GM10248 (cell line): ENCODE results near the gene SLC16A3.
"Not testable (repeated sequence)": the region's sequence is repeated elsewhere in the genome, so short reads cannot be mapped to it uniquely, and the experiment has no call there.

ENCODE experiments used
- CTCF ChIA-PET: fragments of 300-600 bp; sonication (Branson Sonifier 250); formaldehyde crosslinking; extraction: SDS; loops from one replicate; lab custom pipeline; 2021; ENCODE audit warnings: antibody characterized with exemption; lab: Yijun Ruan, JAX
- POLR2A ChIA-PET: fragments of 350-650 bp; sonication (Branson Sonifier 250); formaldehyde crosslinking; extraction: SDS; loops from one replicate; lab custom pipeline; 2020; ENCODE audit warnings: antibody characterized with exemption; lab: Yijun Ruan, JAX
- DNase-seq: peaks from one replicate; pipeline ENCODE4 v3.0.0; 2012; ENCODE audit errors: extremely low spot score
- TF ChIP-seq, protein P1 (sequence below): IDR thresholded peaks from 2 replicates; pipeline ENCODE4 v1.5.1; 2012; ENCODE audit warnings: mild to moderate bottlenecking, low read depth; ENCODE audit errors: extremely low read depth, missing control alignments, control extremely low read depth

SLC16A3 gene

DNA sequence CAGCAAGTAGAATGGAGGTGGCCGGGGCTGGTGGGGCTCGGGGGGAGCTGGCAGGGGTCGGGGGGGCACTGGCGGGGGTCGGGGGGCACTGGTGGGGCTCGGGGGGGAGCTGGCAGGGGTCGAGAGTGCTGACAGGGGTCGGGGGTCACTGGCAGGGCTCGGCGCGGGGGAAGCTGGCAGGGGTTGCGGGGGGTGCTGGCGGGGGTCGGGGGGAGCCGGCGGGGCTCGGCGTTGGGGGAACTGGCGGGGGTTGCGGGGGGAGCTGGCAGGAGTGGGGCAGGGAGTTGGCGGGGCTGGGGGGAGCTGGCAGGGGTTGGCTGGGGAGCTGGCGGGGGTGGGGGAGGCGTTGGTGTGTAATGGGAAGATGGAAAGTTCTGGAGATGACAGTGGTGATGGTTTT lies 41.3 kb upstream of the SLC16A3 start:
- POLR2A ChIA-PET: no interaction called here
- CTCF ChIA-PET: interaction anchor here (1.4 kb wide), 1 partner anchor 19 kb away, joined by 3 read pairs; no protein-coding TSS in a partner anchor
- DNase-seq: no peak
- TF ChIP-seq, protein P1, sequence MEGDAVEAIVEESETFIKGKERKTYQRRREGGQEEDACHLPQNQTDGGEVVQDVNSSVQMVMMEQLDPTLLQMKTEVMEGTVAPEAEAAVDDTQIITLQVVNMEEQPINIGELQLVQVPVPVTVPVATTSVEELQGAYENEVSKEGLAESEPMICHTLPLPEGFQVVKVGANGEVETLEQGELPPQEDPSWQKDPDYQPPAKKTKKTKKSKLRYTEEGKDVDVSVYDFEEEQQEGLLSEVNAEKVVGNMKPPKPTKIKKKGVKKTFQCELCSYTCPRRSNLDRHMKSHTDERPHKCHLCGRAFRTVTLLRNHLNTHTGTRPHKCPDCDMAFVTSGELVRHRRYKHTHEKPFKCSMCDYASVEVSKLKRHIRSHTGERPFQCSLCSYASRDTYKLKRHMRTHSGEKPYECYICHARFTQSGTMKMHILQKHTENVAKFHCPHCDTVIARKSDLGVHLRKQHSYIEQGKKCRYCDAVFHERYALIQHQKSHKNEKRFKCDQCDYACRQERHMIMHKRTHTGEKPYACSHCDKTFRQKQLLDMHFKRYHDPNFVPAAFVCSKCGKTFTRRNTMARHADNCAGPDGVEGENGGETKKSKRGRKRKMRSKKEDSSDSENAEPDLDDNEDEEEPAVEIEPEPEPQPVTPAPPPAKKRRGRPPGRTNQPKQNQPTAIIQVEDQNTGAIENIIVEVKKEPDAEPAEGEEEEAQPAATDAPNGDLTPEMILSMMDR: no peak

DNA sequence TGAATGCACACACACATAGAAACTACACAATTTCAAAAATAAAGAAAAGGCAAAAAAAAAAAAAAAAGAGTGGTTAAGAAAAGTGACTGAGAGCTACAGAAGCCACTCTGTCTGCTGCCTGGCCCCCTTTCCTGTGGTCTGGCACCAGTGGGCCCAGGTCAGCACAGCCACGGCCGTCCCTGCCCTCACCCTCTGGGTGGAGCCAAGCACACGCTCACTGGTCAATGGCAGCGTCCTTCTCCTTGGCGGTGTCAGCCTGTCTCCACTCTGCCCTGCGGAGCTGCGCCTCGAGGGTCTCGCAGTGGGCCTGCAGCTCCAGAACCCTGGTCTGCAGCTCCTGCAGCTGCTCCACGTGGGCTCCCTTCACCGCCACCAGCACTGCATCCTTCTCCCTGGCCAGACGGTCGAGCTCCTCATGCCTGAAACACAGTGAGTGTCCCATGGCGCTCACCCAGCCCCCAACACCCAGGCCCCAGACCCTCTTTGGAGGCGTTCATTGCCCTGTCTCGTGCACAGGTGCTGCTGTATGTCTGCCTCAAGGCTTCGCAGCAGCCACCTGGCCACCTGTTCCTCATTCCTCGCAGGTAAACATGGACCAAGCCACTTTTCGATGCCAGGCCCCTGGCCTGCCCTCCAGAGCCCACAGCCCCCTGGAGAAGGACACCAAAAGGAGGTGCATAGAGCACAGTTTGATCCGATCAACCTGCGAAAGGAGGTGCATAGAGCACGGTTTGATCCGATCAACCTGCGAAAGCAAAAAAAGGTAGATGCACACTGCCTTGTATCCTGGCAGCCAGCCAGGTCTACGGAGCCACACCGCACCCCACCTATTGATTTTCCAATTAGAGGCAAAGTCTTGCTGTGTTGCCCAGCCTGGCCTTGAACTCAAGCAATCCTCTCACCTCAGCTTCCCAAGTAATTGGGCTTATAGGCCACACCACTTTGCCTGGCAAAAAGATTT lies 40.6 kb upstream of the SLC16A3 start:
- ChIA-PET CTCF (interaction anchor here (1.4 kb wide), 1 partner anchor 18 kb away, joined by 3 read pairs; no protein-coding TSS in a partner anchor), POLR2A (no interaction called here)
- no peak for DNase-seq
- TF ChIP-seq, protein P1: no peak

DNA sequence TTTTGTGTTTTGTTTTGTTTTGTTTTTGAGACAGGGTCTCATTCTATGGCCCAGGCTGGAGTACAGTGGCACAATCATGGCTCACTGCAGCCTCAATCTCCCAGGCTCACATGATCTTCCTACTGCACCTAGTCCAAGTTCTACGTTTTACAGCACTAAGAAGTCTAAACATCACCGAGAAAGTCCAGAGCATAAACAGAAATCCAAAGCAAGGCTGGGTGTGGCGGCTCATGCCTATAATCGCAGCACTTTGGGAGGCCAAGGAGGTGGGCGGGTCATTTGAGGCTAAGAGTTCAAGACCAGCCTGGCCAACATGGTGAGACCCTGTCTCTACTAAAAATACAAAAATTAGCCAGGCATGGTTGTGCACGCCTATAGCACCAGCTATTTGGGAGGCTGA lies 35.8 kb upstream of the SLC16A3 start:
- CTCF ChIA-PET, DNase-seq, POLR2A ChIA-PET: not testable (repeated sequence)

DNA sequence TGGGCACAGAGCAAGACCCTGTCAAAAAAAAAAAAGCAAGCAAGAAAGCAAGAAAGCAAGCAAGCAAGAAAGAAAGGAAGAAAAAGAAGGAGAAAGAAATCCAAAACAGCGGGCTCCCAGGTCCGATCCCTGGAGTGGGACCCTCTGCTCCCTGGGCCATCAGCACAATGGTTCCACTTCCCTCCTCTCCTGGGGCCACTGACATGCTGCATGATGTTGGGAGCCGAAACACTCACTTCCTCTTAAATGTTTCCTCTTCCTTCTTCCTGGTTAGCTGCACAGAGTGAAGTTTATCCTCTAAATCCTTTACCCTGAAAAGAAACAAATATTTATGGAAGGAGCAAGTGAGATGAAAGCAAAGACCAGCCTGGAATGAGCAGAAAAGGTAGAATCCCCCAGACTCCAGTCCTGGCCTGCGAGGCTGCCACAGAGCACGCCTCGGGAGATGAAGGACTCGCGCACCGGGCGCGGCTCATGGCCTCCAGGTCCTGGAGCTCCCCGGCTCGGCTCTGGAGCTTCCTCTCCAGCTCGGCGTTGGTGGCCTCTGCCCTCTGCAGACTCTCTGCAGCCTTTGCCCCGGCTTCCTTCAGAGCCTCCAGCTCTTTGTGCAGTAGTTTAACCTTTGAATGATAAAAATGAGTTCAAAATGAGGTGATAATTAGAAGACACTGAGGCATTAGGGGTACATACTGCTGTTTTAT lies 35.2 kb upstream of the SLC16A3 start:
- CTCF ChIA-PET: interaction anchor here (1.0 kb wide), 2 partner anchors 13 to 87 kb away, joined by 3 to 4 read pairs; no protein-coding TSS in a partner anchor
- TF ChIP-seq, protein P1: no peak
- POLR2A ChIA-PET: no interaction called here
- DNase-seq: no peak

DNA sequence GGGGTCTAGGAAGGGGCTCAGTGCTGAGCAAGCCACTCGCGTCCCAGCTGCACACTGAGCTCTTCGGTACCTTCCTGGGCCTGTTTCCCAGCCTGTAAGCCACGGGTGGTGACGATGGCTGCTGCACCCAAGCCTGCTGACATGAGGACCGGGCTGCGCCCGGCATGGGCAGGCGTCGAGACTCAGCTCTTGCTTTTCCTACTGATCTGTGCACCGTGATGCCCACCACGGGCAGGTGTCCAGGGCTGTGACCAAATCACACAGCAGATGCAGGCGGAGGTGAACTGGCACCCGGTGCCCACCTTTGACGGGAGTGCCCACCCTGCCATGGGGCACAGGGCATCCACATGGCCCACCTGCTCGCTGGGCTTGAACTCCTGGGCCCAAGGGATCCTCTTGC lies 34.1 kb upstream of the SLC16A3 start:
- ChIA-PET CTCF (interaction anchor here (1.0 to 2.2 kb wide), 3 partner anchors 11 to 157 kb away, joined by 3 to 10 read pairs (median 3); partner anchors contain the start of gene DCXR), POLR2A (no interaction called here)
- TF ChIP-seq, protein P1: no peak
- DNase-seq: no peak

DNA sequence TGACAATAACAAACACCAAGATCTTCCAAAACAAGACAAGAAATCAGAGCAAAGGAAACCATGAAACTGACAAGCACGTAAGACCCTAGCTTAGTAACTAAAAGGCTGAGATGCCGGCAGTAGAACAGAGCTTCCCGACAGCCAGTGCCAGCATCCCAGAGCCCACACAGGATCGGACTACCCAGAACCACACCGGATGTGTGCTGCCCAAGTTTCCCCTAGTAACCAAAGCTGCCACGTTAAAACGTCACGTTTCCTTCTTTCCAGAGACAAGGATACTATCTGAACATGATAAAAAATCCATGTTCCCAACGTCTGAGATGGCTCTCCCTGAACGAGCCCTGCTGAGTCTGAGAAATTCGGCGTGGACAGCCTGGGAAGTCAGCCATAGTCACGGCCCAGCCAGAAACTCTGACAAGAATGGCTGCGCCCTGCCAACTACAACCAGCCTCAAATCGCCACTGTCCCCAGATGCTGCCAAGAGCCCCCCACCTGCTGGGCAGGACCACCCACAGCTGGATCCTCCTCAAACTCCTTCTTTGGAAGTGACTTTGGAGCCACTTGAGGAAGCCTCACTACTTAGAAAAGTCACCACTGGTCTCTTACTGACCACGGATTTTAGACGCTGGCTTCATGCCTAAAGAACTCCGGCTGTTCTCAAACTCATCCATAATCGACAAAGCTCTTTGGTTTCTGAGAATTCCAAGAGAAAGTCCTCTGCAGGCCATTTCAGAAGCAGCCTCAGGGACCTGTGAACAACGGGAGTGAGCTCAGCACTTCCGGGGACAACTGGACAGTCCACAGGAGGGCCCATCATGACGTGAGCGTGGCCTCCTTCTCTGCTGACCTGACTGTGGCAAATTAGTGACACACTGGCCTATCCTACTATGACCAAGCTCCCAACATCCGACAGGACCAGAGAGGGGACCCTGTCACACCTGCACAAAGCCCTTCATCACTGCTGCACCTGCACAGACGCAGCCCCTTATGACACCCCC lies 32.9 kb upstream of the SLC16A3 start:
- TF ChIP-seq, protein P1: no peak
- ChIA-PET POLR2A (no interaction called here), CTCF (interaction anchor here (0.9 to 2.2 kb wide), 2 partner anchors 10 to 20 kb away, joined by 3 to 10 read pairs; no protein-coding TSS in a partner anchor)
- no peak for DNase-seq
